Loucy (cell line): ENCODE results near the gene ZIC4.

ENCODE experiments used
- H2AFZ ChIP-seq: fragments of 200-600 bp; sonication (generic); 2 replicates; pipeline ENCODE4 v1.6.0; 2016; ENCODE audit warnings: antibody characterized with exemption, mild to moderate bottlenecking, low read length, moderate library complexity
- H3F3A ChIP-seq: fragments of 200-600 bp; 2 replicates; pipeline ENCODE4 v1.6.0; 2016; ENCODE audit warnings: antibody characterized with exemption, low read depth, mild to moderate bottlenecking
- H3K27me3 ChIP-seq: fragments of 200-600 bp; sonication (generic); 2 replicates; pipeline ENCODE4 v1.6.1; 2014; ENCODE audit warnings: low read length, mild to moderate bottlenecking; ENCODE audit not compliant: insufficient read depth, poor library complexity, severe bottlenecking
- H3K36me3 ChIP-seq: fragments of 200-600 bp; sonication (generic); 2 replicates; pipeline ENCODE4 v1.6.1; 2016; ENCODE audit warnings: low read length; ENCODE audit not compliant: insufficient read depth
- H3K4me1 ChIP-seq: fragments of 200-600 bp; sonication (generic); 2 replicates; pipeline ENCODE4 v1.5.1; 2014; ENCODE audit warnings: low read length, mild to moderate bottlenecking; ENCODE audit not compliant: insufficient read depth, poor library complexity, severe bottlenecking
- H3K4me2 ChIP-seq: fragments of 200-600 bp; sonication (generic); 2 replicates; pipeline ENCODE4 v1.6.0; 2014; ENCODE audit warnings: antibody characterized with exemption, low read length, low read depth, mild to moderate bottlenecking; ENCODE audit not compliant: poor library complexity, severe bottlenecking
- H3K4me3 ChIP-seq: fragments of 200-600 bp; sonication (generic); 2 replicates; pipeline ENCODE4 v1.5.1; 2014; ENCODE audit warnings: low read length, mild to moderate bottlenecking, mixed read lengths; ENCODE audit not compliant: poor library complexity, severe bottlenecking
- H3K79me2 ChIP-seq: fragments of 200-600 bp; sonication (generic); 2 replicates; pipeline ENCODE4 v1.6.1; 2014; ENCODE audit warnings: low read length; ENCODE audit not compliant: insufficient read depth
- H3K9ac ChIP-seq: fragments of 200-600 bp; sonication (generic); 2 replicates; pipeline ENCODE4 v1.6.0; 2014; ENCODE audit warnings: mild to moderate bottlenecking, low read depth, low read length, moderate library complexity; ENCODE audit not compliant: poor library complexity, severe bottlenecking
- H3K9me2 ChIP-seq: fragments of 200-600 bp; sonication (generic); replicated peaks from 2 replicates; pipeline ENCODE4 v1.6.1; 2016; ENCODE audit warnings: low read depth, low read length, mixed read lengths
- H3K9me3 ChIP-seq: fragments of 200-600 bp; sonication (generic); 2 replicates; pipeline ENCODE4 v1.6.1; 2014; ENCODE audit warnings: mild to moderate bottlenecking, antibody characterized with exemption, low read length, low read depth; ENCODE audit not compliant: insufficient read depth
- H4K20me1 ChIP-seq: fragments of 200-600 bp; sonication (generic); 2 replicates; pipeline ENCODE4 v1.6.0; 2014; ENCODE audit warnings: antibody characterized with exemption, low read length, mild to moderate bottlenecking; ENCODE audit not compliant: insufficient read depth, poor library complexity, severe bottlenecking
- EZH2phosphoT487 ChIP-seq: fragments of 200-600 bp; IDR thresholded peaks from 2 replicates; pipeline ENCODE4 v1.6.1; 2018; ENCODE audit warnings: antibody characterized with exemption, mild to moderate bottlenecking, moderate library complexity, borderline replicate concordance
- TF ChIP-seq, protein P1 (sequence below): fragments of 200-600 bp; sonication (generic); conservative IDR thresholded peaks from 2 replicates; pipeline ENCODE4 v1.5.1; 2014; ENCODE audit warnings: mild to moderate bottlenecking, antibody characterized with exemption, low read length

ZIC4 gene

DNA sequence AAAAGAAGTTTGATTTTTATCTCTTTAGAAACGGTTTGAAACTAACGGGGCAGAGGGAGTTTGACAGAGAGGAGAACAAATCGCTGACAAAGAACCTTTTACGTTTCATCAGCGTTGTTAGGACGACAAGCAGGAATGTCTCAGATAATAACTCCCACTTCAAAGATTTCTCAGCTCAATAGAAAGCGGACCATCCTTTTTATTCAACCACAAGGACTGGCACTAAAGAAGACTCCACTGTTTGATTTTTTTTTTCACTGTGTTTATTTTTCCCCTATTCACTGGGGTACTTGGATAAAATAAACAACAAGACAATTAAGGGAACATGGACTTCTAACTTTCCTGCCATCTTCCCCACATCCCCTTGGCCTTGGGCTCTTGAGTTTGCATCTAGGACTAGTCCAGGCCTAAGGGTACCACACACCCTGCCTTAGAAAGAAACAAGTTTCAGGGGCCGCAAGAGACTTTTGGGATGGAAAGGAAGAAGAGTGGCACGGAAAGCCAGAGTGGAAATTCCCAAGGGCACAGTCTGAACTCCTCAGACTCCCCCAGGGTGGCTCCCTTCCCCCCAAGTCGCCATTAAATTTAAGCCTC lies 19.0 kb downstream of the ZIC4 start:
- no peak overlapping the region for H3K4me2 ChIP-seq
- no peaks in the 10 kb centered on the region for H3K79me2 ChIP-seq
- no peaks in the 10 kb centered on the region for H3F3A ChIP-seq
- TF ChIP-seq EZH2phosphoT487, result no peak
- TF ChIP-seq, protein P1, sequence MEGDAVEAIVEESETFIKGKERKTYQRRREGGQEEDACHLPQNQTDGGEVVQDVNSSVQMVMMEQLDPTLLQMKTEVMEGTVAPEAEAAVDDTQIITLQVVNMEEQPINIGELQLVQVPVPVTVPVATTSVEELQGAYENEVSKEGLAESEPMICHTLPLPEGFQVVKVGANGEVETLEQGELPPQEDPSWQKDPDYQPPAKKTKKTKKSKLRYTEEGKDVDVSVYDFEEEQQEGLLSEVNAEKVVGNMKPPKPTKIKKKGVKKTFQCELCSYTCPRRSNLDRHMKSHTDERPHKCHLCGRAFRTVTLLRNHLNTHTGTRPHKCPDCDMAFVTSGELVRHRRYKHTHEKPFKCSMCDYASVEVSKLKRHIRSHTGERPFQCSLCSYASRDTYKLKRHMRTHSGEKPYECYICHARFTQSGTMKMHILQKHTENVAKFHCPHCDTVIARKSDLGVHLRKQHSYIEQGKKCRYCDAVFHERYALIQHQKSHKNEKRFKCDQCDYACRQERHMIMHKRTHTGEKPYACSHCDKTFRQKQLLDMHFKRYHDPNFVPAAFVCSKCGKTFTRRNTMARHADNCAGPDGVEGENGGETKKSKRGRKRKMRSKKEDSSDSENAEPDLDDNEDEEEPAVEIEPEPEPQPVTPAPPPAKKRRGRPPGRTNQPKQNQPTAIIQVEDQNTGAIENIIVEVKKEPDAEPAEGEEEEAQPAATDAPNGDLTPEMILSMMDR, result no peak
- no peaks in the 10 kb centered on the region for H3K4me1 ChIP-seq
- H2AFZ ChIP-seq, result no peak overlapping the region
- H4K20me1 ChIP-seq, result no peaks in the 10 kb centered on the region
- no peaks in the 10 kb centered on the region for H3K36me3 ChIP-seq
- no peaks in the 10 kb centered on the region for H3K27me3 ChIP-seq
- H3K9ac ChIP-seq, result no peak overlapping the region
- no peak overlapping the region for H3K4me3 ChIP-seq
- no peaks in the 10 kb centered on the region for H3K9me3 ChIP-seq
- no peaks in the 10 kb centered on the region for H3K9me2 ChIP-seq

DNA sequence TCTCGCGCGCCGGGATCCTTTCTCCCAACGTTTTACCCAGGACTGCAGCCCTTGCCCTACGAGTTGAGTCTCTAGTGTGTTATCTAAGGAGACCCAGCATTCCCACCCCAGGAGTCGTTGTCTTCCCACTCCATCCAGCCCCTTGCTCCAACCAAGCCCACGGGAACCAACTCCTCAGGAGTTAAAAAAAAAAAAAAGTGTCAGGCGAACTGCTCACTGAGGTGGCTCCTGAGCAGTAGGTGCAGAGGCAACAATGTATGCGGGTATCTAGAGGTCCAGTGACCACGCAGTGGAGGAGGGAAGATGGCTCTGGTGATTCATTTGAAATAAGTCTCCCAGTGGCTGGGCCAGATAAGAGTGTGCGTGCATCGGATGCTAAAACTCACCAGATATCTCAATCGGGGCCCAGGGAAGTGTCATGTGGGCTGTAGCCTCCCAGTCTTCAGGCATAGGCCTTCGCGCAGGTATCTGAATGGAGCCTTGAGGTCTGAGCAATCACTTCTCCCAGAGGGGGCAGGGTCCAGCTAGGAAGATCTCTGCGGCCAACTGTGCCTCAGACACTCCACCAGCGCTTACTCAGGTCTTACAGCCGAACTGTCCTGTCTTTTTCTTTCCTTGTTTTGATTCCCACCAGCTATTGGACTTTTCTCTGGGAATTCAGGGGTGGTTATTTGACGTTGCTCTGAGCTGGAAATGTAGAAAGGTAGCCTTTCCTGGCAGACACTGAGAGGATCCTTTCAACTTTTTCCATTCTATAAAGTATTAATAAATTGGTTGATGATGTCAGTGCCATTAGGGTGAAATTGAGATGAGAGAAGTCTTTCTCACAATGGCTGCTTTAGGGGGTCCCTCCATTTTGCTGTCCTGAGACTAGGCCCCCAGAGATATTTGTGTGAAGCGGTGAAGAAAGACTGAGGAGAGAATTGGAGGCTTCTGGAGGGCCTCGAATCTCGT lies 21.0 kb downstream of the ZIC4 start:
- no peaks in the 10 kb centered on the region for H3K79me2 ChIP-seq
- TF ChIP-seq, protein P1, result no peak
- TF ChIP-seq EZH2phosphoT487, result no peak
- H3K36me3 ChIP-seq, result no peaks in the 10 kb centered on the region
- no peaks in the 10 kb centered on the region for H3K4me1 ChIP-seq
- no peaks in the 10 kb centered on the region for H3K9me3 ChIP-seq
- no peaks in the 10 kb centered on the region for H3K9me2 ChIP-seq
- no peak overlapping the region for H3K9ac ChIP-seq
- H2AFZ ChIP-seq, result no peak overlapping the region
- no peak overlapping the region for H3K4me3 ChIP-seq
- H3K4me2 ChIP-seq, result no peak overlapping the region
- H3K27me3 ChIP-seq, result no peaks in the 10 kb centered on the region
- no peaks in the 10 kb centered on the region for H4K20me1 ChIP-seq
- H3F3A ChIP-seq, result no peaks in the 10 kb centered on the region

DNA sequence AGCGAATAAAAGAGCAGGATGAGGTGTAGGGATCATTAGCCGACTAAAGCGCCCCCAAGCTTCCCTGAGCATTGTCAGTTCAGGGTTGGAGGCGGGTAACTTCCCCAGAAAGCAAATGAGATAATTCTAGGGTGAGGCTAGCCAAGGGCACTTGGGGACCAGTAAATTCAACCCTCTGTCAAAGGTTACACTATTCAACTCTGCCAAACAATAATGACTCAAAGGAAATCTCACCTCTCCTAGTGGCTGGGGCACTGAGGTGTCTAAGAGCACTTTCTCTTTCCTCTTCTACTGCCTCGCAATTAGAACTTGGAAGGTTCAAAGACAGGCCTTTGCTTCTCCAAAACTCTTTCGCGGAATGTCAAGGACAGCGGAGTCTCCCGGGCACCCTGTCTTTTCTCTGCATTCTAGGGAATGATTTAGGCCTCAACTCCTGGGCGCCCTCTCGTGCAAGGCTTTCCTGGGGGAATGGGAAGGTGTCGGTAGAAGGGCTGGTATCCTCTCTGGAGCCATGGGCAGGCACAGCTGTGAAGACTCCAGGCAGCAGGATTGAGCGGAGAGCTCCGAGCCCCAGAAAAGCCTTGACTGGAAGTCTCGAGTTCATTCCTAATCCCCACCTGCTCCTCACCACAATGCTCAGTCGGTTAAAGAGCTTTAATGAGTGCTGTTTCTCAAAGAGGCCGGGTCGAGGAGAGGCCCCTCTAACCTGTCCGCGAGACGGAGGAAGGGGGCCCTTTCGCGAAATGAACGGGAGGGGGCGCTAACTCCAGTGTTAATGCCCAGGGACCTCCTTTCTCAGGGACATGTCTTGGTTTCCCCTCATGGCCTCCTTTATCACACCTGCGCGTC lies 21.9 kb downstream of the ZIC4 start:
- no peak overlapping the region for H2AFZ ChIP-seq
- H3K9ac ChIP-seq, result no peak overlapping the region
- TF ChIP-seq, protein P1, result no peak
- no peak for TF ChIP-seq EZH2phosphoT487
- H3K79me2 ChIP-seq, result no peaks in the 10 kb centered on the region
- H3K36me3 ChIP-seq, result no peaks in the 10 kb centered on the region
- H3K9me3 ChIP-seq, result no peaks in the 10 kb centered on the region
- no peaks in the 10 kb centered on the region for H3K27me3 ChIP-seq
- H3K4me1 ChIP-seq, result no peaks in the 10 kb centered on the region
- H3K4me2 ChIP-seq, result no peak overlapping the region
- no peaks in the 10 kb centered on the region for H3F3A ChIP-seq
- no peak overlapping the region for H3K4me3 ChIP-seq
- no peaks in the 10 kb centered on the region for H4K20me1 ChIP-seq
- H3K9me2 ChIP-seq, result no peaks in the 10 kb centered on the region
